PFSK-1 (cell line): ENCODE results near the gene GPC6.

ENCODE experiments used
- POLR2AphosphoS5 ChIP-seq: IDR thresholded peaks from 2 replicates; pipeline ENCODE4 v1.6.1; 2012; ENCODE audit warnings: low read depth, mild to moderate bottlenecking, control low read depth, low read length, moderate library complexity
- SIN3A ChIP-seq: IDR thresholded peaks from 2 replicates; pipeline ENCODE4 v1.6.1; 2012; ENCODE audit warnings: mild to moderate bottlenecking, low read length, moderate library complexity, borderline replicate concordance; ENCODE audit not compliant: insufficient read depth
- TAF1 ChIP-seq: IDR thresholded peaks from 2 replicates; pipeline ENCODE4 v1.6.1; 2012; ENCODE audit warnings: low read length, control low read depth, borderline replicate concordance; ENCODE audit not compliant: insufficient read depth

- TF ChIP-seq POLR2AphosphoS5 (no peak), TAF1 (no peak), SIN3A (no peak)
Measured at GRCh38 chr13:93945621-93946020, 719.0 kb downstream of the GPC6 start.
